IMR-90 (cell line): ENCODE data around the gene RELN.

Source experiments
- ELK1 ChIP-seq: fragments of 150-350 bp; IDR thresholded peaks from 2 replicates; pipeline ENCODE4 v1.6.1; 2016; ENCODE audit warnings: low read depth, mild to moderate bottlenecking, low read length, moderate library complexity, borderline replicate concordance
- FOS ChIP-seq: fragments of 150-350 bp; IDR thresholded peaks from 2 replicates; pipeline ENCODE4 v1.6.1; 2016; ENCODE audit warnings: low read depth, low read length
- MAZ ChIP-seq: IDR thresholded peaks from 2 replicates; pipeline ENCODE4 v1.6.1; 2012; ENCODE audit warnings: low read depth, mild to moderate bottlenecking, low read length, improper control_type of control experiment, moderate library complexity, borderline replicate concordance
- POLR2A ChIP-seq: IDR thresholded peaks from 2 replicates; pipeline ENCODE4 v1.6.1; 2012; ENCODE audit warnings: mild to moderate bottlenecking, low read depth, low read length
- RAD21 ChIP-seq: IDR thresholded peaks from 2 replicates; pipeline ENCODE4 v1.6.1; 2012; ENCODE audit warnings: low read length, improper control_type of control experiment
- RCOR1 ChIP-seq: IDR thresholded peaks from 2 replicates; pipeline ENCODE4 v1.6.1; 2012; ENCODE audit warnings: mild to moderate bottlenecking, low read length, improper control_type of control experiment; ENCODE audit not compliant: insufficient replicate concordance
- RFX5 ChIP-seq: IDR thresholded peaks from 2 replicates; pipeline ENCODE4 v1.8.0; 2012; ENCODE audit warnings: low read depth, mild to moderate bottlenecking, low read length, moderate library complexity
- SMC3 ChIP-seq: fragments of 150-350 bp; IDR thresholded peaks from 2 replicates; pipeline ENCODE4 v1.6.1; 2016; ENCODE audit warnings: low read depth, mild to moderate bottlenecking, antibody characterized with exemption, low read length, moderate library complexity
- USF2 ChIP-seq: fragments of 150-350 bp; IDR thresholded peaks from 2 replicates; pipeline ENCODE4 v1.6.1; 2017; ENCODE audit warnings: mild to moderate bottlenecking, antibody characterized with exemption, low read length, low read depth
- TF ChIP-seq, protein P1 (sequence below): conservative IDR thresholded peaks from 2 replicates; pipeline ENCODE4 v1.5.1; 2012; ENCODE audit warnings: mild to moderate bottlenecking, low read depth, low read length, improper control_type of control experiment

DNA sequence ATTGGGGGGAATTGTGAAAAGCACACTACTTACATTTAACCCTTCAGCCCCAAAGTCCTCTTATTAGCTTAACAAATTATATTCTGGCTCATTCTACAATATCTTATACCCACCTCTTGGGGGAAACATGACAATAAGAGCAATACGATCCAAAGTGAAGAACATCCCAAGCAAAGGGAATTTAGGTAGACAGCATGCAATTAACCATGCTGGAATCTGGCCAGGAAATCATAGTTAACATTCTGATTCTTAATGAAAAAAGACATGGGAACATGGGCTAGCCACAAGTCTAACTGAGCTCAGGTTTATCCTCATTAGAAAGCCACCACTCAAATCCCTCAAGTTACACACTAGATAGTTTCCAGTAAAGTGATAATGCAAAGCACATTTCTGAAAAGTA lies 301.5 kb downstream of the RELN start:
- TF ChIP-seq, protein P1, sequence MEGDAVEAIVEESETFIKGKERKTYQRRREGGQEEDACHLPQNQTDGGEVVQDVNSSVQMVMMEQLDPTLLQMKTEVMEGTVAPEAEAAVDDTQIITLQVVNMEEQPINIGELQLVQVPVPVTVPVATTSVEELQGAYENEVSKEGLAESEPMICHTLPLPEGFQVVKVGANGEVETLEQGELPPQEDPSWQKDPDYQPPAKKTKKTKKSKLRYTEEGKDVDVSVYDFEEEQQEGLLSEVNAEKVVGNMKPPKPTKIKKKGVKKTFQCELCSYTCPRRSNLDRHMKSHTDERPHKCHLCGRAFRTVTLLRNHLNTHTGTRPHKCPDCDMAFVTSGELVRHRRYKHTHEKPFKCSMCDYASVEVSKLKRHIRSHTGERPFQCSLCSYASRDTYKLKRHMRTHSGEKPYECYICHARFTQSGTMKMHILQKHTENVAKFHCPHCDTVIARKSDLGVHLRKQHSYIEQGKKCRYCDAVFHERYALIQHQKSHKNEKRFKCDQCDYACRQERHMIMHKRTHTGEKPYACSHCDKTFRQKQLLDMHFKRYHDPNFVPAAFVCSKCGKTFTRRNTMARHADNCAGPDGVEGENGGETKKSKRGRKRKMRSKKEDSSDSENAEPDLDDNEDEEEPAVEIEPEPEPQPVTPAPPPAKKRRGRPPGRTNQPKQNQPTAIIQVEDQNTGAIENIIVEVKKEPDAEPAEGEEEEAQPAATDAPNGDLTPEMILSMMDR = no peak
- TF ChIP-seq MAZ (no peak), ELK1 (no peak), FOS (no peak), POLR2A (no peak), RFX5 (no peak), RAD21 (no peak), USF2 (no peak), RCOR1 (no peak), SMC3 (no peak)
